ENCODE measurements around the gene CTSK. TPM values are rescaled to one million over a fixed set of nuclear protein-coding genes. Genes with fewer than 3 reads are reported as not detected.
A peak's percentile ranks its signal among the peaks of the same experiment; 100 is the strongest.

CTSK gene
- total RNA-seq, 3 donors from 2014 or later (not counting 1 experiment from before 2014, with no cell fraction given): 9.1 to 11.0 (median 9.1) TPM

GRCh38 chr1:150762552-150762951 is 45.5 kb downstream of the CTSK start:
- Mint-ChIP-seq H3K27me3 (ENCODE audit: low read depth in 2 of 2) (no peaks in the 10 kb centered on the region), H3K36me3 (peaks cover 16% of the 10 kb centered on the region), H3K9me3 (no peaks in the 10 kb centered on the region), H3K4me3 (peak overlapping the region; percentile 77), H3K4me1 (peaks cover 45 to 54% of the 10 kb centered on the region in 2 donors), H3K27ac (peak overlapping the region; percentile 41 to 61)
- WGBS (ENCODE audit: insufficient coverage): 100% methylated on average over 1 of the region's 2 CpGs
- intact Hi-C loops (cut with micrococcal nuclease): loop anchor here (10.0 kb wide), 1 partner anchor 198 kb away; no protein-coding TSS in a partner anchor
- no peak for TF ChIP-seq CTCF (IDR thresholded peaks at IDR 0.05)
- ATAC-seq (no peak), DNase-seq (no peak)
- H3K27me3 ChIP-seq (ENCODE audit: control insufficient read depth, insufficient read depth, low read length): no peaks in the 10 kb centered on the region
- H3K36me3 ChIP-seq (ENCODE audit: control insufficient read depth, insufficient read depth, low read length): peaks cover 21% of the 10 kb centered on the region
- no peak overlapping the region for H3K27ac ChIP-seq (ENCODE audit: low read length)
- no peaks in the 10 kb centered on the region for H3K9me3 ChIP-seq (ENCODE audit: control insufficient read depth, insufficient read depth, low read length)
- H3K4me3 ChIP-seq (ENCODE audit: low read length): no peak overlapping the region
- H3K4me1 ChIP-seq (ENCODE audit: control insufficient read depth, insufficient read depth, low read length): peaks cover 19% of the 10 kb centered on the region

GRCh38 chr1:150761801-150762200 is 46.3 kb downstream of the CTSK start:
- Histone ChIP-seq H3K27ac (ENCODE audit: low read length) (no peak overlapping the region), H3K36me3 (ENCODE audit: control insufficient read depth, insufficient read depth, low read length) (peaks cover 29% of the 10 kb centered on the region), H3K4me1 (ENCODE audit: control insufficient read depth, insufficient read depth, low read length) (peaks cover 19% of the 10 kb centered on the region), H3K27me3 (ENCODE audit: control insufficient read depth, insufficient read depth, low read length) (no peaks in the 10 kb centered on the region), H3K4me3 (ENCODE audit: low read length) (no peak overlapping the region), H3K9me3 (ENCODE audit: control insufficient read depth, insufficient read depth, low read length) (no peaks in the 10 kb centered on the region)
- Mint-ChIP-seq H3K36me3 (peaks cover 16% of the 10 kb centered on the region), H3K27me3 (ENCODE audit: low read depth in 2 of 2) (no peaks in the 10 kb centered on the region), H3K4me1 (peaks cover 45 to 54% of the 10 kb centered on the region in 2 donors), H3K9me3 (no peaks in the 10 kb centered on the region), H3K27ac (no peak overlapping the region), H3K4me3 (no peak overlapping the region)
- DNase-seq: no peak
- 100% methylated on average over 1 of the region's 1 CpG for WGBS (ENCODE audit: insufficient coverage)
- TF ChIP-seq CTCF (IDR thresholded peaks at IDR 0.05): no peak
- intact Hi-C loops (cut with micrococcal nuclease): loop anchor here (10.0 kb wide), 1 partner anchor 197 kb away; no protein-coding TSS in a partner anchor
- no peak for ATAC-seq

GRCh38 chr1:150760013-150760412 is 48.0 kb downstream of the CTSK start:
- H3K9me3 ChIP-seq (ENCODE audit: control insufficient read depth, insufficient read depth, low read length): no peaks in the 10 kb centered on the region
- Mint-ChIP-seq H3K4me1 (peaks cover 35 to 46% of the 10 kb centered on the region in 2 donors), H3K36me3 (peaks cover 16% of the 10 kb centered on the region), H3K9me3 (no peaks in the 10 kb centered on the region), H3K4me3 (no peak overlapping the region), H3K27me3 (ENCODE audit: low read depth in 2 of 2) (no peaks in the 10 kb centered on the region), H3K27ac (peak overlapping the region in 1 of 2 donors; percentile 21)
- WGBS (ENCODE audit: insufficient coverage): 80% methylated on average over 1 of the region's 3 CpGs
- TF ChIP-seq CTCF (IDR thresholded peaks at IDR 0.05): no peak
- ATAC-seq (no peak), DNase-seq (no peak)
- H3K27ac ChIP-seq (ENCODE audit: low read length): no peak overlapping the region
- H3K4me3 ChIP-seq (ENCODE audit: low read length): no peak overlapping the region
- H3K36me3 ChIP-seq (ENCODE audit: control insufficient read depth, insufficient read depth, low read length): peaks cover 39% of the 10 kb centered on the region
- H3K4me1 ChIP-seq (ENCODE audit: control insufficient read depth, insufficient read depth, low read length): peaks cover 16% of the 10 kb centered on the region
- intact Hi-C loops (cut with micrococcal nuclease): loop anchor here (10.0 kb wide), 1 partner anchor 195 kb away; no protein-coding TSS in a partner anchor
- no peaks in the 10 kb centered on the region for H3K27me3 ChIP-seq (ENCODE audit: control insufficient read depth, insufficient read depth, low read length)

GRCh38 chr1:150753416-150753815 is 54.6 kb downstream of the CTSK start:
- Mint-ChIP-seq H3K27me3 (ENCODE audit: low read depth in 2 of 2) (no peaks in the 10 kb centered on the region), H3K4me3 (no peak overlapping the region), H3K36me3 (peaks cover 10% of the 10 kb centered on the region), H3K4me1 (no peaks in the 10 kb centered on the region), H3K9me3 (no peaks in the 10 kb centered on the region), H3K27ac (no peak overlapping the region)
- ATAC-seq: no peak
- Histone ChIP-seq H3K4me3 (ENCODE audit: low read length) (no peak overlapping the region), H3K4me1 (ENCODE audit: control insufficient read depth, insufficient read depth, low read length) (no peaks in the 10 kb centered on the region), H3K36me3 (ENCODE audit: control insufficient read depth, insufficient read depth, low read length) (peaks cover 83% of the 10 kb centered on the region), H3K27ac (ENCODE audit: low read length) (no peak overlapping the region), H3K27me3 (ENCODE audit: control insufficient read depth, insufficient read depth, low read length) (no peaks in the 10 kb centered on the region), H3K9me3 (ENCODE audit: control insufficient read depth, insufficient read depth, low read length) (no peaks in the 10 kb centered on the region)
- intact Hi-C loops (cut with micrococcal nuclease): no loop called here
- no peak for TF ChIP-seq CTCF (IDR thresholded peaks at IDR 0.05)
- 100% methylated on average over 2 of the region's 2 CpGs for WGBS (ENCODE audit: insufficient coverage)
- no peak for DNase-seq
